ENCODE results near the gene BRAF.
"Not testable (repeated sequence)": the region's sequence is repeated elsewhere in the genome, so short reads cannot be mapped to it uniquely, and the experiment has no call there.

The BRAF gene

DNA sequence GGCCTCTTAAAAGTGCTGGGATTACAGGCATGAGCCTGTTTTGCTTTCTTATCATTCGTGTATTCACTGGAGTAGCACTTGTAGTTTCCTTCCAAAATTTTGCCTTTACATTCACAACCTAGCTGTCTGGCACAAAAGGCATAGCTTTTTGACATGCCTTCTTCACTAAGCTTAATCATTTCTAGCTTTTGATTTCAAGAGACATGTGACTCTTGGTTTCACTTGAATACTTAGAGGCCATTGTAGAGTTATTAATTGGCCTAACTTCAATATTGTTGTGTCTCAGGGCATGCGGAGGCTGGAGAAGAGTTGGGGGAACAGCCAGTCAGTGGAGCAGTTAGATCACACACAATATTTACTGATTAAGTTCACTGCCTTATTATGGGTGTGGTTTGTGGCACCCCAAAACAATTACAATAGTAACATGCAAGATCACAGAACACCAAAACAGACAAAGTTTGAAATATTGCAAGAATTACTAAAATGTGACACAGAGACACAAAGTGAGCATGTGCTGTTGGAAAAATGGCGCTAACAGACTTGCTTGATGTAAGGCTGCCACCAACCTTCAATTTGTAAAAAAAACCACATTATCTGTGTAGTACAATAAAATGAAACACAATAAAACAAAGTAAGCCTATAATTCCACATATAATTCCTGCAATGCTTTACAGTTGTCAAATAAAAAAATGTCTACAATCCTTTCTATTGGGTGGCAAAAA lies 43.1 kb downstream of the BRAF start:
- DNase-seq (ENCODE audit: low read depth, low spot score), result no peak

DNA sequence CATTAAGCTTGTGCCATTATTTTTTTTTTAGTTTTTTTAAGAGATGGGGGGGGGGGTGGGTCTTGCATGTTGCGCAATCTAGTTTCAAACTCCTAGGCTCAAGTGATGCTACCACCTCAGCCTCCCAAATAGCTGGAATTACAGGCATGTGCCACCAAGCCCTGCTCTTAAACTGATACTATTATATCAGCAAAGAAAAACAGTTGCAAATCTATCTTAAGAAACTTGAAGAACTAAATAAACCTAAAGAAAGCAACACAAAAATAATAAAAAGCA lies 47.5 kb downstream of the BRAF start:
- DNase-seq (ENCODE audit: low read depth, low spot score), result no peak

DNA sequence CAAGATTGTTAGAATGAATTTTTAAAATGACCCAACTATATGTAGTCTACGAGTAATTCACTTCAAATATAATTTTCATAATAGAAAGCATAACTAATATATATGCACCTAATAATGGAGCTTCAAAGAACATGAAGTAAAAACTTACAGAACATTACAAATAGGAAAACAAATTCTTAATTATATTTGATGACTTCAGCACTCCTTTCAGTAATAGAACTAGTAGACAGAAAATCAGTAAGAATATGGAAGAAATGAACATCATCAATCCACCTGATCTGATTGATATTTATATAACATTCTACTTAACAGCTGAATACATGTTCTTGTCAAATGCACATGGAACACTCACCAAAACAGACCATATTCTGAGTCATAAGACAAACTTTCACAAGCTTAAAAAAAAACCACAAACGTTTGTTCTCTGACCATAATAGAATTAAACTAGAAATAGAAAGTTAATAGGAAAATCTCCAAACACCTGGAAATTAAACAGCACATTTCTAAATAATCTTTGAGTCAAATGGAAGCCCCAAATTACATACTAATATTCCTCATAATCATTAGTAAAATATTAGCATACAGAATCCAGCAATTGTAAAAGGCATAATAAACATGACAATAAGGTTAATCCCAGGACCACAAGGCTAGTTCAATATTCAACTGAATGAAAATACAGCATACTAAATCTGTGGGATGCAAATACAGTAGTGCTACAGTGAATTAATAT lies 48.0 kb downstream of the BRAF start:
- DNase-seq (ENCODE audit: low read depth, low spot score), result no peak

DNA sequence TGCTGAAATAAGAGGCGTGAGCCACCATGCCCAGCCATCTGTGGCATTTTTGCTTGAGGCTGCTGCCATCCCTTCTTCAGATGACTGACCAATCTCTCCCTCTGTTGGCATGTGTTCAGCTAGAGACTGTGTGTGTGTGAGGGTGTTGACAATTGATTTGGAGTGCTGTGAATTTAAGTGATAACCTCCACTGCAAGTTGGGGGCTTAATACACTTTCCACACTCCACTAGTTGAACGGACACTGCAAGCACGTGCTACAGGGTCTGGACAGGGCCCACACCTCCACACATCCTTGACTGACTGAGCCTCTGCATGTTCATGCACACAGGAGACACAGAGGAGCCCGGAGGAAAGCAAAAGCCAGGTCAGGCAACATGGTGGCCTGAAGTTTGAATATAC lies 51.3 kb downstream of the BRAF start:
- no peak for DNase-seq (ENCODE audit: low read depth, low spot score)

DNA sequence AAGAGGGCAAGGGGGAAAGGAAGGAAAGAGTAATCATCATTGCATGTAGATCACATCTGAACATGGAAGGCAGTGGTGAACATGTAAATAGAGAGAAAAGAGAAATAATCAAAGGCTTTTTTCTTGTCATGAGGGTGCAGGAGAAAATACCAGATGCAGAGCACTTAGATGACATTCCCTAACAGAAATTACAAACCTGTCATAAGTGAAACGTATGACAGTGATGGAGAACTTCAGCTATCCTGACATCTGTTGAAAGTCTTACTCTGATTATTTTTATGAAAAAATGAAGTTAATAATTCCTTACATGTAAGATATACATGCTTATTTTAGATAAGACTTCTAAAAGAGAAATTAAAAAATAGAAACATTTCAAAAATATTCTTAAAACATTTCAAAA lies 54.7 kb downstream of the BRAF start:
- DNase-seq (ENCODE audit: low read depth, low spot score), result no peak

DNA sequence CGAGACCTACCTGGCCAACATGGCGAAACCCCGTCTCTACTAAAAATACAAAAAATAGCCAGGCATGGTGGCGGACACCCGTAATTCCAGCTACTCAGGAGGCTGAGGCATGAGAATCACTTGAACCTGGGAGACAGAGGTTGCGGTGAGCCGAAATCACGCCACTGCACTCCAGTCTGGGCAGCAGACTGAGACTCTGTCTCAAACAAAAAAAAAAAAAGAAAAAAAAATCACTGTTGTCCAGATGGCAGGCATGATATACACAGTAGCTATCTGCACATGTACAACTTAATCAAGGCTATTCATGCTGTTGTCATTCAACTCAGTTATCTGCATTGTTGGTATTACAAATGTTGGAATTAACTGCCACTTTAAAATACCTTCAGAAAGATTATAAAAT lies 55.3 kb downstream of the BRAF start:
- DNase-seq (ENCODE audit: low read depth, low spot score), result no peak

DNA sequence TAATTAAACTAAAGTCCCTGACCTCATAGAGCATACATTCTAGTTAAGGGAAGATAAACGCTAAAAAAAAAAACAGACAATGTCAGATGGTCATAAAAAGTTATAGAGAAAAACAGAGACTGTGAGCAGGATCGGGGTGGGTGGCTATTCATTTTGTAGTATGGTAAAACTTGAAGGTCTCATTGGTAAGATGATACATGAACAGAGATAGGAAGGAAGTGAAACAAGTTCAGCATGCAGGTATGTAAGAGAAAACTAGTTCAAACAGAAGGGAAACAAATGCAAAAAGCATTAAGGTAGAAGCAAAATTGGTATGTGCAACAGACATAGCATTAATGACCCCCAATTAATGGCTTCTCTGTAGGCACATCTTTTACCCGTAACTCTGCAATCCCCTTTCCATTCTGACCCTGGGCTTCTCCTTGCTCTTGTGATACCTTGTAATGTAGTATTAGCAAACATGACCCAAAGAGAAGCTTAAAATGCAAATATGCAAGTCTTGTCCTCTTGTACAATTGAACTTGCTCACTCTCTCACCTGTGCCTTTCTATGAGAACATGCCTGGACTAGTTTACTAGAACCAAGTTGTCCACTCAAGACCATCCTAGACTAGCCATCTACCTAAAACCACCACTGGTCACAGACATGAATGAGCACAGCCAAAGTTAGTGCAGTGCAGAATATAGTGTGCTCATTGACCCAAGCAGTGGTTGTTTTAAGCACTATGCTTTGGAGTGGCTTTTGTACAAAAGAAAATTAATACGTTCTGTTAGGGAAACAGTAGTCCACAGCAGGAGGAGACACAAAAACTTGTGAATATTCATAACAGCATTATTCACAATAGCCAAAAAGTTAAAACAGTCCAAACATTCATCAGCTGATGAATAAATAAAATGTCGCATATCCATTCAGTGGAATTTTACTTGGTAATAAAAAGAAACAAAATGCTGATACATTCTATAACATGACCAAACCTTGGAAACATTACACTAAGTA lies 57.0 kb downstream of the BRAF start:
- DNase-seq (ENCODE audit: low read depth, low spot score), result no peak

DNA sequence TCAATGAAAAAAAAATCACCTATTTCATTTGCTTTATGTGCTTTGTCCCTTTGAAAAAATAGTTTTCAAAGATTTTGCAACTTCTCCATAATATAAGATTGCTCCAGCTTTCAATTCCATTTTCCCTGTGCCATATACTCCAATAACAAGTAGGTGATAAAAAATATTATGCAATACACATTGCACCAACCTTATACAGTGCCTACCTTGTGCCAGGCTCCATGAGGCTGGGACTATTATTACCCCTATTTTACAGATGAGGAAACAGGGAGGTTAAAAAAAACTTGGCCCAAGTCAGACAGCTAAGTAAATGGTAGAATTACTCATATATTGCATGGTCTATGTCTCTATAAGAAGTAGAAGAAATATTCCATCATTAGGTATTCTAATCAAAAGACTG lies 57.8 kb downstream of the BRAF start:
- DNase-seq (ENCODE audit: low read depth, low spot score), result no peak

DNA sequence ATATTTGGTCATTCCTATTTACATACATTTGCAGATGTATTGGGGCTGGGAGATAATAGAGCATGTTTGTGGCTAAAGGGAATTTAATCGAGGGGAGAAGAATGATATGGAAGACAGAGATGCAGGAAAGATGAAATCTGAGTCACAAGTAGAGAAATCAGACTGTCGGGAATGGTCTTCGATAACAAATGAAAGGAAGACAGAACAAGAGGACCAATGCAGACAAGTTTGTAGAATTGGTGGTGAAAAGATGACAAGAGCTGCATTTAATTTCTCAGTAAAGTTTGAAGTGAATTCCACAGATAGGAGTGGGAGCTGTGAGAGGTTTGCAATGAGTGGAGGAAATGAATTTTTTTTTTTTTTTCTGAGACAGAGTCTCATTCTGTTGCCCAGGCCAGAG lies 60.0 kb downstream of the BRAF start:
- no peak for DNase-seq (ENCODE audit: low read depth, low spot score)

DNA sequence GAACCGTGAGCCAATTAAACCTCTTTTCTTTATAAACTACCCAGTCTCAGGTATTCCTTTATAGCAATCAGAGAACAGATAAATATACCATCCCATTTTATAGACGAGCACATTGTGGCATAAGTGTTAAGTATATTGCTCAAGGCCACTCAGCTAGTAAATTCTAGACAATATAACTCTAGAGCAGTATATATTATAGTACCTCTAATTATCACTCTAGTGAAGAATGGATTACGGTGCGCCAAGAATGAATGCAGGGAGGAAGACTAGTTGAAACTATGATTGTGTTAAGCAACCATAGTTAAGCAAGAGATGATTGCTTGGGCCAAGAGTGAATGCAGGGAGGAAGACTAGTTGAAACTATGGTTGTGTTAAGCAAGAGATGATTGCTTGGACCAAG lies 60.9 kb downstream of the BRAF start:
- DNase-seq (ENCODE audit: low read depth, low spot score), result no peak

DNA sequence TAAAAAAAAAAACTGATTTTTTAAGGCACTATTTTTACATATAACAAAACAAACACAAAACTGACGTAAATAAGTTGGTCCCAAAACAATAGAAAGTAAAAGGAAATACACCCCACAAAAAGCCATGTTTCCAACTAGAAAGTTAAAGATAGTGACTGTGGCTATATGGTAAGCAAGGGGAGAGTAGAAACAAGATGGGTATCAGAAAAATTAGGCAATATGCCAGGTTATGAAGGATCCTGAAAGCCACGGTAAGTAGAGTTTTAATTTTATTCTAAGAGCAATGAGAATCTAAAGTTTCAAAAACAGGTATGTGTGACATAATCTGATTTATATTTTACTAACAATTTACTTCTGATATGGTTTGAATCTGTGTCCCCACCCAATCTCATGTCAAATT lies 61.5 kb downstream of the BRAF start:
- DNase-seq (ENCODE audit: low read depth, low spot score), result no peak

DNA sequence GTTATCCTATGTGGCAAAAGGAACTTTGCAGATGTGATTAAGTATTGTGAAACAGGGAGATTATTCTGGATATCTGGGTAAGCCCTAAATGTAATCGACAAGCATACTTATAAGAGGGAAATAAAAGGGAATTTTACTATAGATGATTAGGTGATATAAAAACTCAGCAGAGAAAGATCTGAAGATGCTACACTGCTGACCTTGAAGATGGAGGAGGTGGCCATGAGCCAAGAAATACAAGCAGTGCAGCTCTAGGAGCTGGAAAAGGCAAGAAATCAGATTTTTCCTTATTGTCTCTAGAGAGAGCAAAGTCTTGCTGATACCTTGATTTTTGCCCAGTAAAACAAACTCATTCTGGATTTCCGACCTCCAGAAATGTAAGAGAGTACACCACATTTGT lies 67.7 kb downstream of the BRAF start:
- no peak for DNase-seq (ENCODE audit: low read depth, low spot score)

DNA sequence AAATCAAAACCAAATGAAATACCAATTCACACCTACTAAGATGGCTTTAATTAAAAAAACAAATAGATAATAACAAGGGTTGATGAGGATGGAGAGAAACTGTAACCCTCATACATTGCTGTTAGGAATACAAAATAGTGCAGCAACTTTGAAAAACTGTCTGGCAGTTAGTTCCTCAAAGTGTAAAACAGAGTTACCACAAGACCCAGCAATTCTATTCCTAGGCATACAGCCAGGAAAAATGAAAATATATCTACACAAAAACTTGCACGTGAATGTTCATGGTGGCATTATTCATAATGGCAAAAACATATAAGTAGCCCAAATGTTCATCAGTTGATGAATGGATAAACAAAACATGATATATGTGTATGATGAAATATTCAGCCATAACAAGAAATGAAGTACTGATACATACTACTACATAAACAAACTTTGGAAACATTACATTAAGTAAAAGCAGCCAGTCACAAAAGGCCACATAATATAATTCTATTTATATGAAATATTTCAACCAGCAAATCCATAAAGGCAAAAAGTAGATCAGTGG lies 83.5 kb downstream of the BRAF start:
- no peak for DNase-seq (ENCODE audit: low read depth, low spot score)

DNA sequence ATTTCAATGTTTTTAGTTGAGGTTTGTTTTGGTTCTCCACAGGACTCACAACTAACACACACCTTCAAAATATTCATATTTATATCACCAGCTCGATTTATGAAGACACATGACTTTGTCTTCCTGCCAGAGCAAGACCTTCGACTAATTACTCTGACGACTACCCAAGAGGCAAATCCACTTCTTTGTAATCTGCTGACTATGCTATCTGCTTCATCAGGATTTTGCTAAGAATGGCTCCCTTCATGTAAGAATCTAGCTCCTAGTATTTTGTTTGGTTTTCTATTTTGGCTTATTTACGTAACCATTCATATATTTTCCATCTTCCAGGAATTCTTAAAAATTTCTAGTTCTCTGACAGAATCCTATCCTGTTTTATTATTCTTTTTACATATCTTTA lies 93.0 kb downstream of the BRAF start:
- no peak for DNase-seq (ENCODE audit: low read depth, low spot score)

DNA sequence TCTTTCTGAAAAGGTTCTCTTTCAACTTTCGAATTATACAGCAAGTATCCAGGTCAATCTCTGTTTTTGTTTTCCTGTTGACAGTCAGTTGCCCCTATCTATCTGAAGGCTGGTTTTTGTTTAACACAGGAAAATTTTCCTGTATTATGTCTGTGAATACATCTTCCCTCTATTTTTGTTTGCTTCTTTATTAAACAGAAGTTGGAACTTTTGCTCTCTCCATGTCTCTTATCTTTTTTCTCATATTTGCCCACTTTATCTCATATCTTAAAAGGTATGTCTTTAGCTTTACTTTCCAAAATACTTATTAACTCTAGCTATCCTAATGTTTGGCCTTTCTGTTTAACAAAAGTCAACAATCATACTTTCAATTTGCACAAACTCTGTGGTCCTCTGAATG lies 95.0 kb downstream of the BRAF start:
- no peak for DNase-seq (ENCODE audit: low read depth, low spot score)

DNA sequence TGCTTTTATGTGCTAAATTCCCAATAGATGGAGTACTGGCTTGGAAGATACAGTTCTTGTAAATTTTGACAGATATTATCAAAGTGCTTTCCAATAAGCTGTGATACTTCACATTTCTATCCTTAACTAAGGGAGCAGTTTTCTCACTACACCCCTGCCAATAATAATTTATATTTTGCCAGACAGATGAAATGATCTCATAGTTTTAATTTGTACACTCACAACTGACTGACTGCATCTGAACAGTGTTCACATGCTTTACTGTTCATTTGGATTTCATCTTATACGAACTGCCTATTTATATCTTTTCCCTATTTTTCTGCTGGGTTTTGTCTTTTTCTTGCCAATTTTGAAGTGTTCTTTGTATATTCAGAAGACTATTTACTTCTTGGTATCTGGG lies 96.0 kb downstream of the BRAF start:
- no peak for DNase-seq (ENCODE audit: low read depth, low spot score)

DNA sequence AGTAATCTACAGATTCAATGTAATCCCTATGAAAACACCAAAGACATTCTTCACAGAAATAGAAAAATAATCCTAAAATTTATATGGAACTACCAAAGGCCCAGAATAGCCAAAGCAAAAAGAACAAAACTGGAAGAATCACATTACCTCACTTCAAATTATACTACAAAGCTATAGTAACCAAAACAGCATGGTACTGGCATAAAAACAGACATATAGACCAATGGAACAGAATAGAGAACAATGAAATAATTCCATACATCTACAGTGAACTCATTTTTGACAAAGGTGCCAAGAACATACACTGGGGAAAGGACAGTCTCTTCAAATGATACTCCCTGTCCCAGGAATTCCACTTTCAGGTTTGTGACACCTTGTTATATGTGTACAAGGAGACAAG lies 107.3 kb downstream of the BRAF start:
- DNase-seq (ENCODE audit: low read depth, low spot score), result not testable (repeated sequence)

DNA sequence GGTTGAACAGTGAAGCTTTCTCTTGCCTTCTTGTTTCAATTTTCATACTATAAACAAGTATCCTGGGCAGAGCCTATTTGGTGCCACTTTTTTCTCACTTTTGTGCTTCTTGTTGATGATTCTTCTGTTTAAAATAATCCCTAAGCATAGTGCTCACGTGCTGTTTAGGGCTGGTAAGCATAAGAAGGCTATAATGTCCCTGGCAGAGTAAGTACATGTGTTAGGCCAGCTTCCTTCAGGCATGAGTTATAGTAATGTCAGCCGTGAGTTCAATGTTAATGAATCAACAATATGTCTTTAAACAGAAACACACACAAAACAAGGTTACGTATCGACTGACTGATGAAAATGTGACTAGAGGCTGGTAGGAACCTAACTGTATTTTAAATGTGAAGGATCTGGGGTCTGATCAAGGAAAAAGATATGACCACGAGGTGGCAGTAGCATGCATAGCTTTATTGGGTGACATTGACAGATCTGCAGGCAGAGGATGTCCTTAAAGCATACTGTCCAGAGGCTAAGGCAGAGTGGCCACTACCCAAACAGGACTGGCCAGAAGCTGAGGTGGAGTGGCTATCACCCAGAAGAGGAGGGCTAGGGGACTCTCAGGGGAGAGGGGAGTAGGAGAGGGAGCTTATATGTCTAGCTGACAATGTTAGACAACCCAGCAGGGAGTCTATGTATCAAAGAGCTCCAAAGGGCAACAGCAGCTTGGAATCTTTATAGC lies 113.7 kb downstream of the BRAF start:
- peak; percentile 73 for DNase-seq (ENCODE audit: low read depth, low spot score)

DNA sequence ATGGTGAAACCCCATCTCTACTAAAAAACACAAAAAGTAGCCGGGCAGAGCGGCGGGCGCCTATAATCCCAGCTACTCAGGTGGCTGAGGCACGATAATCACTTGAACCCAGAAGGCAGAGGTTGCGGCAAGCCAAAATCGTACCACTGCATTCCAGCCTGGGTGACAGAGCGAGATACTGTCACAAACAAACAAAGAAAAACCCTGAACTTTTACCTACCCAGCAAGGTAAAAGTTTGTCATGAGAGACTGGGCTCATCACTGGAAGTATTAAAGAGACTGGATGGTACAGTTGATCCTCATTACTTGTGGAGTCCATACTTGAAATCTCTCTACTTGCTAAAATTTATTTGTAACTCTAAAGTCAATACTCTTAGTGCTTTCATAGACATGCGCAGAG lies 114.3 kb downstream of the BRAF start:
- no peak for DNase-seq (ENCODE audit: low read depth, low spot score)

DNA sequence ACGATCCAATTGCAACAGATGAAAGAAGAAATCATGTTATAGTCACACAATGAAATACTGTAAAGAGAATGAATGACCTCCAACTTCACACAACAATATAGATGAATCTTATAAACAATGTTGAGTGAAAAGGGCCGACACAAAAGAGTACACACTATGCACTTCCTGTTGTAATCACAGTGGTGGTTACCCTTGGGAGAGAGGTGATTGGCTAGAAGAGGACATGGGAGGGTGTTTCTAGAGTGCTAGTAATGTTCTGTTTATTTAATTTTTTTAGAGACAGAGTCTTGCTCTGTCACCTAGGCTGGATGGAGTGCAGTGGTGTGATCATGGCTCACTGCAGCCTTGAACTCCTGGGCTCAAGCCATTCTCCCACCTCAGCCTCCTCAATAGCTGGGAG lies 145.8 kb downstream of the BRAF start:
- no peak for DNase-seq (ENCODE audit: low read depth, low spot score)

DNA sequence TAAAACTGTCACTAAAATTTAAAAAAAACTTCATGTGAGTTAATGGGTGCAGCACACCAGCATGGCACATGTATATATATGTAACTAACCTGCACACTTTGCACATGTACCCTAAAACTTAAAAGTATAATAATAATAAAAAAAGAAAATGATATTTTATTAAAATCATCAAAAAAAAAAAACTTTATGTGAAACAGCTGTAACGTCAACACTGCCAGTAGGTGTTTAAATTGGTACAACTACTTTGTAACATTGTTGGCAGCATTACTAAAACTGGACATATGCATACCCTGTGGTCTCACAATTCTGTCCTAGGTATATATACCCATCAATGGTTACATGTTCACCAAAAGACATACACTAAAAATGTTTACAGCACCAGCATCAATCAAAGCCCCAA lies 146.2 kb downstream of the BRAF start:
- no peak for DNase-seq (ENCODE audit: low read depth, low spot score)

DNA sequence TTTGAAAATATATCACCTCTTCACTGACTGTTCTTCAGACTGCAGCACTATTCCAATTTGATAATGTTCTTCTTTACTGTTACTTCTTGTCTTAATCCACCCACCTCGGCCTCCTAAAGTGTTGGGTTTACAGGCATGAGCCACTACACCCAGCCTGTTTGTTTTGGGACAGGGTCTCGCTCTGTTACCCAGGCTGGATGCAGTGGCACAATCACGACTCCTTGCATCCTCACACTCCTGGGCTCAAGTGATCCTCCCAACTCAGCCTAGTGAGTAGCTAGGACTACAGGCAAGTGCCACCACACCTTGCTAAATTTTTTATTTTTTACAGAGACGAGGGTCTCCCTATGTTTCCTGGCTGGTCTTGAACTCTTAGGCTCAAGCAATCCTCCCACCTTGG lies 150.4 kb downstream of the BRAF start:
- DNase-seq (ENCODE audit: low read depth, low spot score), result no peak

Measured in ELF-1 (cell line).